Nephron progenitor cell (in vitro differentiated cells): ENCODE results near the gene IL18BP.

Experiments
- DNase-seq: peaks from one replicate; pipeline ENCODE4 v3.0.0; 2021
- H3K27ac Mint-ChIP-seq: 2 replicates; pipeline ENCODE4 v1.8.0; 2021; ENCODE audit warnings: mild to moderate bottlenecking, moderate library complexity, mixed read lengths
- H3K27me3 Mint-ChIP-seq: 2 replicates; pipeline ENCODE4 v1.8.0; 2021; ENCODE audit warnings: mild to moderate bottlenecking, low read depth, mixed read lengths; ENCODE audit not compliant: poor library complexity
- H3K36me3 Mint-ChIP-seq: 2 replicates; pipeline ENCODE4 v1.8.0; 2021; ENCODE audit warnings: low read depth, mixed read lengths
- H3K4me1 Mint-ChIP-seq: 2 replicates; pipeline ENCODE4 v1.8.0; 2021; ENCODE audit warnings: mixed read lengths
- H3K4me3 Mint-ChIP-seq: 2 replicates; pipeline ENCODE4 v1.8.0; 2021; ENCODE audit warnings: mild to moderate bottlenecking, moderate library complexity, mixed read lengths
- H3K9me3 Mint-ChIP-seq: 2 replicates; pipeline ENCODE4 v1.8.0; 2021; ENCODE audit warnings: mild to moderate bottlenecking, moderate library complexity, mixed read lengths
- TF ChIP-seq, protein P1 (sequence below): fragments of 200-600 bp; sonication (generic); IDR thresholded peaks from 2 replicates; pipeline ENCODE4 v1.5.0; 2021; ENCODE audit warnings: antibody characterized with exemption

The IL18BP gene

DNA sequence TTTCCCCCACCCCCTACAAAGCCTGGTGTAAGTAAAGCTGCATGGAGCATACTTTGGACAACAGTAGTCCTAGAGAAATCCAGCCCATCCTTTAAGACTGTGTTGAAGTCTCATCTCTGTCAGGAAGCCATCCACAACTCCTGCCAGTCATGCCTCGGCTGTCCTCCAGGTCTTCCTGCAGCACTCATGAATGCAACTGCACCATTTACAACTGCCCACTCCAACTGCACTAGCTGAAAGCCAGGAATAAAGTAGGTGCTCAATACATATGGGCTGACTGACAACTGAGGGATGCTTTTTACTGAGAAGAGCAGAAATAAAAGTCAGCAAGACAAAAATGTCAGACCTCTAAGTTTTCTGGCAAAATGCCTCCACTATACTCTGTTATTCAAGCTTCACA, 27.4 kb downstream of the IL18BP start:
- TF ChIP-seq, protein P1, sequence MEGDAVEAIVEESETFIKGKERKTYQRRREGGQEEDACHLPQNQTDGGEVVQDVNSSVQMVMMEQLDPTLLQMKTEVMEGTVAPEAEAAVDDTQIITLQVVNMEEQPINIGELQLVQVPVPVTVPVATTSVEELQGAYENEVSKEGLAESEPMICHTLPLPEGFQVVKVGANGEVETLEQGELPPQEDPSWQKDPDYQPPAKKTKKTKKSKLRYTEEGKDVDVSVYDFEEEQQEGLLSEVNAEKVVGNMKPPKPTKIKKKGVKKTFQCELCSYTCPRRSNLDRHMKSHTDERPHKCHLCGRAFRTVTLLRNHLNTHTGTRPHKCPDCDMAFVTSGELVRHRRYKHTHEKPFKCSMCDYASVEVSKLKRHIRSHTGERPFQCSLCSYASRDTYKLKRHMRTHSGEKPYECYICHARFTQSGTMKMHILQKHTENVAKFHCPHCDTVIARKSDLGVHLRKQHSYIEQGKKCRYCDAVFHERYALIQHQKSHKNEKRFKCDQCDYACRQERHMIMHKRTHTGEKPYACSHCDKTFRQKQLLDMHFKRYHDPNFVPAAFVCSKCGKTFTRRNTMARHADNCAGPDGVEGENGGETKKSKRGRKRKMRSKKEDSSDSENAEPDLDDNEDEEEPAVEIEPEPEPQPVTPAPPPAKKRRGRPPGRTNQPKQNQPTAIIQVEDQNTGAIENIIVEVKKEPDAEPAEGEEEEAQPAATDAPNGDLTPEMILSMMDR, result no peak
- Mint-ChIP-seq H3K27me3 (no peaks in the 10 kb centered on the region), H3K36me3 (peaks cover 49% of the 10 kb centered on the region), H3K4me1 (no peaks in the 10 kb centered on the region), H3K9me3 (no peaks in the 10 kb centered on the region), H3K4me3 (no peak overlapping the region), H3K27ac (peak overlapping the region; percentile 77)
- no peak for DNase-seq

DNA sequence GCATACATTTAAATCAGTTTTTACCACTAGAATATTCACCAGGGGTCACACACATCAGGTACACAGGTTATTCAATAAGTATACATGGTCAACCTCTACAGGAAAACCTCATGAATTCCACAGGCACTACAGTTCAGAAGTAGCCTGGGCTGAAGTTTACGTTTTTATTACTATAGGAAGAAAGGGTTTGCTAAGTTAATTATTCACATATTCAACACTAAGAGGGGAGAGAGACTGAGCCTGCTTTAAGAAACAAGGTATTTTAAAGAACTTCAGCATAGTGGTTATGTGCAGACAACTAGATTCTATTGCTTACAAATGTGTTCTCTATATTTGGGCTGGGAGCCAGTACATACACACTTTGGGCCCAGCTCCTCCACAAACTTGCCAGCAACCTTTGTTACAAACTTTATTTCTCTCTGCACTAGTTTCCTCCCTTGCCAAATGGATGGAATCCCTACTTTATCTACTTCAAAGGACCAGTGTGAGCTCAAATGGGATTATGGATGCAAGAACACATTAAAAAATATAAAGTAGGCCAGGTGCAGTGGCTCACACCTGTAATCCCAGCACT, 31.9 kb downstream of the IL18BP start:
- Mint-ChIP-seq H3K4me1 (no peaks in the 10 kb centered on the region), H3K27me3 (no peaks in the 10 kb centered on the region), H3K9me3 (no peaks in the 10 kb centered on the region), H3K27ac (no peak overlapping the region), H3K36me3 (peaks cover 42% of the 10 kb centered on the region), H3K4me3 (no peak overlapping the region)
- TF ChIP-seq, protein P1, result no peak
- no peak for DNase-seq

DNA sequence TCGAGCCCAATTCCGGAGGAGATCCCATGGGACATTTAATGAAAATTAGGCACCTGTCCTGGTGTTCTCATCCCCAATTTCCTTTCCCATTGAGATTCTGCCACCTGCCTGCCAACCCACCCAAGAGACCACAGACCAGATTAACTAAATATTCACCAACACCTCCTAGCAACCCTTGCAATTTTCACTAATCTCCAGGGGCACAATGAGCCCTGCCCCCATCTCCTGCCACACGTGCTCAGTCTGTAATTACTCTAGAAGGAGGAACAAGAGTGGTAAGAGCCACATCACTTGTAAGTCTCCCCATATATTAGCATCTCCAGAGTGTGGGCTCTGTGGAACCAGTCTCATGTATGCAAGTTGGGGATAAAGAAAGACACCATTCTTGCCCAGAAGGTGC, 38.0 kb downstream of the IL18BP start:
- no peak overlapping the region for H3K27ac Mint-ChIP-seq
- H3K4me3 Mint-ChIP-seq, result no peak overlapping the region
- H3K36me3 Mint-ChIP-seq, result peaks cover 31% of the 10 kb centered on the region
- no peak for DNase-seq
- no peaks in the 10 kb centered on the region for H3K9me3 Mint-ChIP-seq
- peaks cover 8% of the 10 kb centered on the region for H3K4me1 Mint-ChIP-seq
- TF ChIP-seq, protein P1, result no peak
- H3K27me3 Mint-ChIP-seq, result no peaks in the 10 kb centered on the region

DNA sequence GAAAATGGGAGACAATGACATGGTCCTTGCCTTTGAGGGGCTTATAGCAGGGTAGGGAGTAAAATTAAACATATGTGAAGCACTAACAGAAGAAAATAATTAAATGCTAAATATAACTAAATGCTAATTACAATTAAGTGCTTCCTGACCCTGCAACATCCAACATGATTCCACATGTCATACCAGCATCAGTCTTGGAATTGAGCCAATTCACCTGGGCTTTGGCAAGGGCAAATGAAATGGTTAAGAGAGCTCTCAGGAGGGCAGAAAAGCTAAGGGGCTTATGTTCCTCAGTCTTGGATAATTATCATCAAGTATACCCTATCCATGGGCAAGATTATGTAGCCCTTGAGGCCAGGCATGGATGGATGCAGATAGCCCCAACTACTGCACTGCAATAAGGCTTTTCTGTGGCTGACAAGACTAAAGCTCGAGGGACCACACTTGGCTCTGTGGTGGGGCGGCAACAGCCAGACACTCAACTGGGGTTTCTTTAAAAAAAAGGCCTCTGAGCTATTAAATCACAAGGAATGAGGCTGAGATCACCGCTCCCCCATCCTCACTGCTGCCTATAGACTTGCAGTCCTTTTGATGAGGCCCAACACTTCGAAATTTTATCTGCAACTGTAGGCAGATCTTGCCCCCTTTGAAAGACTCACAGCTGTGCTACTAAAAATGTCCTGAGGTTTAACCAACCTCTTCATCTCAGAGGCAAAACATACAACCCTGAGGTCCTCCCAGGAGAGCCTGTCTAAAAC, 39.0 kb downstream of the IL18BP start:
- Mint-ChIP-seq H3K36me3 (peaks cover 31% of the 10 kb centered on the region), H3K9me3 (no peaks in the 10 kb centered on the region), H3K27ac (no peak overlapping the region), H3K4me3 (no peak overlapping the region), H3K4me1 (peaks cover 8% of the 10 kb centered on the region), H3K27me3 (no peaks in the 10 kb centered on the region)
- TF ChIP-seq, protein P1, result no peak
- no peak for DNase-seq

DNA sequence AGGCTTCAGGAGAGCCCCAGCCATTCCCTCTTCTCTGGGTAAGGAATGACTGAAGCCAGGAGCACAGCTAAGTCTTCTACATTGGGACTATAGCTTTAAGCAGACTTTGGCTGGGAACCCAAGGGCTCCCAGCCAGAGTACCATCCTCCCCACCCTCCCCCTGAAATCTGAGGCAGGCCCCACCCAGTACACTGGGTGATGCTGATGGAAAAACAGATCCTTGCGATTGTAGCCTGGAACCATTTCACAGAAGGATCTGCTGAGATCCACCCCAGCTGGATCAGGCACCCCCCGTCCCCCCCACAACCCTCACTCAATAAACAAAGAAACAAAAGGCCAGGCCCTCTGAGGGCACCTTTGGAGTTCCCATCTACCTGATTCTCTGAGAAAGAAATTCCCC, 39.8 kb downstream of the IL18BP start:
- no peak for DNase-seq
- H3K27ac Mint-ChIP-seq, result no peak overlapping the region
- H3K4me3 Mint-ChIP-seq, result no peak overlapping the region
- H3K9me3 Mint-ChIP-seq, result no peaks in the 10 kb centered on the region
- peaks cover 26% of the 10 kb centered on the region for H3K36me3 Mint-ChIP-seq
- TF ChIP-seq, protein P1, result no peak
- H3K27me3 Mint-ChIP-seq, result no peaks in the 10 kb centered on the region
- peaks cover 8% of the 10 kb centered on the region for H3K4me1 Mint-ChIP-seq
